ENCODE data around the gene RAB9A.
A peak's percentile ranks its signal among the peaks of the same experiment; 100 is the strongest.

Gene RAB9A

GRCh38 chrX:13681595-13681994 lies 7.3 kb upstream of the RAB9A start:
- H3K27ac ChIP-seq = no peak overlapping the region
- TF ChIP-seq EZH2 (IDR thresholded peaks at IDR 0.05) (no peak), POLR2AphosphoS5 (IDR thresholded peaks at IDR 0.05; ENCODE audit: borderline replicate concordance, low read depth, low read length) (no peak), FOXP2 (optimal IDR thresholded peaks at IDR 0.05; ENCODE audit: control extremely low read depth, extremely low read length, insufficient read depth) (no peak)
- DNase-seq (ENCODE audit: low read depth, low spot score) = no peak
- H3K36me3 ChIP-seq (ENCODE audit: insufficient read depth, low read length) = no peaks in the 10 kb centered on the region
- no peak overlapping the region for H3K4me3 ChIP-seq
- H3K9me3 ChIP-seq (ENCODE audit: low read depth, low read length) = no peaks in the 10 kb centered on the region
- H3K9ac ChIP-seq (ENCODE audit: insufficient read length) = no peak overlapping the region

GRCh38 chrX:13684361-13684760 lies 4.6 kb upstream of the RAB9A start:
- Histone ChIP-seq H3K36me3 (ENCODE audit: insufficient read depth, low read length) (no peaks in the 10 kb centered on the region), H3K9me3 (ENCODE audit: low read depth, low read length) (no peaks in the 10 kb centered on the region), H3K9ac (ENCODE audit: insufficient read length) (no peak overlapping the region), H3K27ac (no peak overlapping the region), H3K4me3 (no peak overlapping the region)
- no peak for DNase-seq (ENCODE audit: low read depth, low spot score)
- no peak for TF ChIP-seq POLR2AphosphoS5 (IDR thresholded peaks at IDR 0.05; ENCODE audit: borderline replicate concordance, low read depth, low read length)
- TF ChIP-seq EZH2 (IDR thresholded peaks at IDR 0.05) = no peak
- TF ChIP-seq FOXP2 (optimal IDR thresholded peaks at IDR 0.05; ENCODE audit: control extremely low read depth, extremely low read length, insufficient read depth) = no peak

DNA sequence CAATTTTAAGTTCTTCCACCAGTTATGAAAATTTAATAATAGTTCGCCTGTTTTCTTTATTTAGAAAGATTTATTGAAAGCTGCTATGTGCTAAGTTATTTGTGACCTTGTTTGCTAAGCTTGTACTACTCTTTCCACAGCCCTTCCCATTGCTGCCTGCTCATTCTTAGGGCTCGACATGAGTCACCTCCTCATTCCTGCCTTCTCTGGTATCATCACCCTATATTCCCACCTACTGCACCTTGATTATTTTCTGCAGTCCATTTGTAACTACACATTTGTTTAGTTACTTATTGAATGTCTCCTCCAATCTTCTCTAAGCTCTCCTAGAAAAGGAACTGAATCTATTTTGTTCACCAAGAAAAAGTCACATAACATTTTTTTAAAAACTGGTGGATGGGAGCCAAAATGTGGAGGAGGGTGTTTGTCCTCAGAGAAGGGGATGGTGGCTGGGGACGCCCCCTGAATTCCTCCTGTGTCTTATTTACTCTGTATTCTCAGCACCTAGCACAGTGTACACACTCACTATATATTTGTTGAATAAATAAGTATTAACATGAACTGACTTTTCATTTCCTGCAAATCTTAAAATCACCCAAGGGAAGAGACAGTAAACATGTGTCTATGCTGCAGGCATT lies 3.7 kb upstream of the RAB9A start:
- no peak for TF ChIP-seq FOXP2 (optimal IDR thresholded peaks at IDR 0.05; ENCODE audit: control extremely low read depth, extremely low read length, insufficient read depth)
- TF ChIP-seq EZH2 (IDR thresholded peaks at IDR 0.05) = no peak
- no peak for TF ChIP-seq POLR2AphosphoS5 (IDR thresholded peaks at IDR 0.05; ENCODE audit: borderline replicate concordance, low read depth, low read length)
- H3K27ac ChIP-seq = no peak overlapping the region
- no peaks in the 10 kb centered on the region for H3K9me3 ChIP-seq (ENCODE audit: low read depth, low read length)
- H3K4me3 ChIP-seq = no peak overlapping the region
- no peak for DNase-seq (ENCODE audit: low read depth, low spot score)
- H3K36me3 ChIP-seq (ENCODE audit: insufficient read depth, low read length) = no peaks in the 10 kb centered on the region
- H3K9ac ChIP-seq (ENCODE audit: insufficient read length) = no peak overlapping the region

DNA sequence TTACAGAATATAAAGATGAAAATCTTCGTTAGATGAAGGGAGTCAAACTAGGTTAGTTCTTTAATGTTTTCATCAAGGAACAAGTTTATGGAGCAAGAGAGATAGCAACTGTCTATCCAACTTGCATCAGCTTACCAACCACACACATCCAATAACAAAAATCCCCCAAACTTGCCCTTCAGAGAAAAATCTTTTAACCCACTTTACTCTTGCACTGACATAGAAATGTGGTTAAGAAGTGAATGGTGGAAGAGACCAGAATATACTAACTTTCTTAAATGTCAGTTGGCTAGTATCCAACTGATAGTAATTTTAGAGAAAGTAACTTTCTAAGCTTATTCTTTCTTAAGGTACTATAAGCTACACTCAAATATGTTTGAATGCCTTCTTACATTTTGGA lies 1.7 kb upstream of the RAB9A start:
- Histone ChIP-seq H3K36me3 (ENCODE audit: insufficient read depth, low read length) (no peaks in the 10 kb centered on the region), H3K4me3 (no peak overlapping the region), H3K27ac (no peak overlapping the region), H3K9ac (ENCODE audit: insufficient read length) (no peak overlapping the region), H3K9me3 (ENCODE audit: low read depth, low read length) (no peaks in the 10 kb centered on the region)
- no peak for DNase-seq (ENCODE audit: low read depth, low spot score)
- no peak for TF ChIP-seq EZH2 (IDR thresholded peaks at IDR 0.05)
- no peak for TF ChIP-seq FOXP2 (optimal IDR thresholded peaks at IDR 0.05; ENCODE audit: control extremely low read depth, extremely low read length, insufficient read depth)
- no peak for TF ChIP-seq POLR2AphosphoS5 (IDR thresholded peaks at IDR 0.05; ENCODE audit: borderline replicate concordance, low read depth, low read length)

GRCh38 chrX:13688384-13688957 lies 457 bp upstream of the RAB9A start:
- TF ChIP-seq EZH2 (IDR thresholded peaks at IDR 0.05) (no peak), FOXP2 (optimal IDR thresholded peaks at IDR 0.05; ENCODE audit: control extremely low read depth, extremely low read length, insufficient read depth) (no peak), POLR2AphosphoS5 (IDR thresholded peaks at IDR 0.05; ENCODE audit: borderline replicate concordance, low read depth, low read length) (no peak)
- no peak overlapping the region for H3K27ac ChIP-seq
- no peaks in the 10 kb centered on the region for H3K36me3 ChIP-seq (ENCODE audit: insufficient read depth, low read length)
- no peaks in the 10 kb centered on the region for H3K9me3 ChIP-seq (ENCODE audit: low read depth, low read length)
- H3K9ac ChIP-seq (ENCODE audit: insufficient read length) = peak overlapping the region; percentile 8
- DNase-seq (ENCODE audit: low read depth, low spot score) = no peak
- H3K4me3 ChIP-seq = peak overlapping the region; percentile 86

GRCh38 chrX:13689741-13690211 lies 848 bp downstream of the RAB9A start:
- no peak overlapping the region for H3K27ac ChIP-seq
- H3K9me3 ChIP-seq (ENCODE audit: low read depth, low read length) = no peaks in the 10 kb centered on the region
- no peaks in the 10 kb centered on the region for H3K36me3 ChIP-seq (ENCODE audit: insufficient read depth, low read length)
- TF ChIP-seq EZH2 (IDR thresholded peaks at IDR 0.05) (no peak), FOXP2 (optimal IDR thresholded peaks at IDR 0.05; ENCODE audit: control extremely low read depth, extremely low read length, insufficient read depth) (no peak), POLR2AphosphoS5 (IDR thresholded peaks at IDR 0.05; ENCODE audit: borderline replicate concordance, low read depth, low read length) (no peak)
- H3K4me3 ChIP-seq = peak overlapping the region; percentile 86
- H3K9ac ChIP-seq (ENCODE audit: insufficient read length) = peak overlapping the region; percentile 91
- no peak for DNase-seq (ENCODE audit: low read depth, low spot score)

GRCh38 chrX:13690836-13691235 lies 1.9 kb downstream of the RAB9A start:
- no peak overlapping the region for H3K9ac ChIP-seq (ENCODE audit: insufficient read length)

GRCh38 chrX:13691841-13692371 lies 3.0 kb downstream of the RAB9A start:
- no peak for DNase-seq (ENCODE audit: low read depth, low spot score)
- no peak overlapping the region for H3K9ac ChIP-seq (ENCODE audit: insufficient read length)
- no peak overlapping the region for H3K4me3 ChIP-seq
- no peaks in the 10 kb centered on the region for H3K36me3 ChIP-seq (ENCODE audit: insufficient read depth, low read length)
- no peak for TF ChIP-seq EZH2 (IDR thresholded peaks at IDR 0.05)
- TF ChIP-seq POLR2AphosphoS5 (IDR thresholded peaks at IDR 0.05; ENCODE audit: borderline replicate concordance, low read depth, low read length) = no peak
- TF ChIP-seq FOXP2 (optimal IDR thresholded peaks at IDR 0.05; ENCODE audit: control extremely low read depth, extremely low read length, insufficient read depth) = no peak
- no peaks in the 10 kb centered on the region for H3K9me3 ChIP-seq (ENCODE audit: low read depth, low read length)
- no peak overlapping the region for H3K27ac ChIP-seq

More at GRCh38 chrX:13690836-13691235, 1.9 kb downstream of the RAB9A start:
- TF ChIP-seq POLR2AphosphoS5 (IDR thresholded peaks at IDR 0.05; ENCODE audit: borderline replicate concordance, low read depth, low read length) (no peak), FOXP2 (optimal IDR thresholded peaks at IDR 0.05; ENCODE audit: control extremely low read depth, extremely low read length, insufficient read depth) (no peak), EZH2 (IDR thresholded peaks at IDR 0.05) (no peak)
- H3K36me3 ChIP-seq (ENCODE audit: insufficient read depth, low read length) = no peaks in the 10 kb centered on the region
- no peak for DNase-seq (ENCODE audit: low read depth, low spot score)
- peak overlapping the region; percentile 86 for H3K4me3 ChIP-seq
- no peak overlapping the region for H3K27ac ChIP-seq
- H3K9me3 ChIP-seq (ENCODE audit: low read depth, low read length) = no peaks in the 10 kb centered on the region
